WTC11 (cell line): Measurements from ENCODE around the gene PDZRN4. TPM values are rescaled to one million over a fixed set of nuclear protein-coding genes. Genes with fewer than 3 reads are reported as not detected.

Source experiments
- ATAC-seq: fragments of 200-7000 bp; cut with Tn5 transposase; 2 replicates; pipeline ENCODE4 v1.10.0; 2021; ENCODE audit warnings: mild to moderate bottlenecking, moderate library complexity
- CTCF ChIA-PET: fragments of 300-600 bp; sonication (Branson Sonifier 250); formaldehyde crosslinking; loops from one replicate; lab custom pipeline; 2021; ENCODE audit warnings: antibody characterized with exemption; lab: Charles Lee
- POLR2A ChIA-PET: fragments of 350-600 bp; sonication (Branson Sonifier 250); formaldehyde crosslinking; loops from one replicate; lab custom pipeline; 2021; ENCODE audit warnings: antibody characterized with exemption; lab: Charles Lee
- DNase-seq: peaks from one replicate; pipeline ENCODE4 v3.0.0; 2021; ENCODE audit warnings: low spot score
- H3K27ac Mint-ChIP-seq: 2 replicates; pipeline ENCODE4 v1.8.0; 2021; ENCODE audit warnings: mixed read lengths
- H3K27me3 Mint-ChIP-seq: 2 replicates; pipeline ENCODE4 v1.8.0; 2021; ENCODE audit warnings: low read depth, mild to moderate bottlenecking, moderate library complexity, mixed read lengths
- H3K36me3 Mint-ChIP-seq: 2 replicates; pipeline ENCODE4 v1.8.0; 2021; ENCODE audit warnings: mixed read lengths
- H3K4me1 Mint-ChIP-seq: 2 replicates; pipeline ENCODE4 v1.8.0; 2022; ENCODE audit warnings: mixed read lengths
- H3K4me3 Mint-ChIP-seq: 2 replicates; pipeline ENCODE4 v1.8.0; 2021; ENCODE audit warnings: mild to moderate bottlenecking, moderate library complexity, mixed read lengths
- H3K9me3 Mint-ChIP-seq: 2 replicates; pipeline ENCODE4 v1.8.0; 2021; ENCODE audit warnings: mixed read lengths
- FOXP1 ChIP-seq: sonication (generic); formaldehyde crosslinking; IDR thresholded peaks from 2 replicates; pipeline ENCODE4 v1.8.0; 2022; ENCODE audit warnings: missing genetic modification reagents, mild to moderate bottlenecking, moderate library complexity, borderline replicate concordance
- GRHL2 ChIP-seq: fragments of 250-450 bp; sonication (Bioruptor Pico); IDR thresholded peaks from 2 replicates; pipeline ENCODE4 v1.8.0; 2022; ENCODE audit warnings: mild to moderate bottlenecking, moderate library complexity; ENCODE audit not compliant: insufficient replicate concordance, severe bottlenecking
- HMGA2 ChIP-seq: fragments of 250-450 bp; sonication (Bioruptor Pico); IDR thresholded peaks from 2 replicates; pipeline ENCODE4 v1.4.0; 2021; ENCODE audit warnings: mild to moderate bottlenecking, moderate library complexity
- PRRX2 ChIP-seq: fragments of 250-450 bp; sonication (Bioruptor Pico); IDR thresholded peaks from 2 replicates; pipeline ENCODE4 v1.8.0; 2021; ENCODE audit warnings: mild to moderate bottlenecking
- RORB ChIP-seq: fragments of 250-450 bp; sonication (Bioruptor Pico); IDR thresholded peaks from 2 replicates; pipeline ENCODE4 v1.9.0; 2021; ENCODE audit warnings: mild to moderate bottlenecking
- SMAD4 ChIP-seq: sonication (generic); formaldehyde crosslinking; IDR thresholded peaks from 2 replicates; pipeline ENCODE4 v1.8.0; 2022; ENCODE audit warnings: mild to moderate bottlenecking, missing genetic modification reagents
- TCF7 ChIP-seq: sonication (generic); formaldehyde crosslinking; IDR thresholded peaks from 2 replicates; pipeline ENCODE4 v1.8.0; 2022; ENCODE audit warnings: mild to moderate bottlenecking, low read depth, missing genetic modification reagents, moderate library complexity
- total RNA-seq: library from RNA; stranded (reverse); gene quantifications from 3 replicates; pipeline ENCODE4 v1.2.3, GENCODE V29; 2021
- TF ChIP-seq, protein P1 (sequence below): sonication (generic); formaldehyde crosslinking; conservative IDR thresholded peaks from 2 replicates; pipeline ENCODE4 v1.8.1; 2022; ENCODE audit warnings: mild to moderate bottlenecking, missing genetic modification reagents
- TF ChIP-seq, protein P2 (sequence below): sonication (generic); formaldehyde crosslinking; IDR thresholded peaks from 2 replicates; pipeline ENCODE4 v1.8.0; 2022; ENCODE audit warnings: mild to moderate bottlenecking, missing genetic modification reagents
- TF ChIP-seq, protein P3 (sequence below): sonication (generic); formaldehyde crosslinking; IDR thresholded peaks from 2 replicates; pipeline ENCODE4 v1.8.1; 2022; ENCODE audit warnings: mild to moderate bottlenecking, moderate library complexity, missing genetic modification reagents
- TF ChIP-seq, protein P4 (sequence below): fragments of 250-450 bp; sonication (Bioruptor Pico); IDR thresholded peaks from 2 replicates; pipeline ENCODE4 v2.1.2; 2022; ENCODE audit warnings: mild to moderate bottlenecking, moderate library complexity
- TF ChIP-seq, protein P5 (sequence below): fragments of 250-450 bp; sonication (Bioruptor Pico); IDR thresholded peaks from 2 replicates; pipeline ENCODE4 v1.9.0; 2021; ENCODE audit warnings: mild to moderate bottlenecking, borderline replicate concordance
- TF ChIP-seq, protein P6 (sequence below): sonication (generic); formaldehyde crosslinking; IDR thresholded peaks from 2 replicates; pipeline ENCODE4 v1.8.0; 2022; ENCODE audit warnings: mild to moderate bottlenecking, missing genetic modification reagents
- TF ChIP-seq, protein P7 (sequence below): sonication (generic); formaldehyde crosslinking; IDR thresholded peaks from 2 replicates; pipeline ENCODE4 v1.8.0; 2022; ENCODE audit warnings: mild to moderate bottlenecking, missing genetic modification reagents
- TF ChIP-seq, protein P8 (sequence below): fragments of 250-450 bp; sonication (Bioruptor Pico); conservative IDR thresholded peaks from 2 replicates; pipeline ENCODE4 v1.9.0; 2021; ENCODE audit warnings: mild to moderate bottlenecking
- TF ChIP-seq, protein P9 (sequence below): sonication (generic); formaldehyde crosslinking; IDR thresholded peaks from 2 replicates; pipeline ENCODE4 v1.8.1; 2022; ENCODE audit warnings: mild to moderate bottlenecking, missing genetic modification reagents, moderate library complexity, borderline replicate concordance

PDZRN4 gene
- total RNA-seq, 1 experiment from 2014 or later: 0.09 TPM

DNA sequence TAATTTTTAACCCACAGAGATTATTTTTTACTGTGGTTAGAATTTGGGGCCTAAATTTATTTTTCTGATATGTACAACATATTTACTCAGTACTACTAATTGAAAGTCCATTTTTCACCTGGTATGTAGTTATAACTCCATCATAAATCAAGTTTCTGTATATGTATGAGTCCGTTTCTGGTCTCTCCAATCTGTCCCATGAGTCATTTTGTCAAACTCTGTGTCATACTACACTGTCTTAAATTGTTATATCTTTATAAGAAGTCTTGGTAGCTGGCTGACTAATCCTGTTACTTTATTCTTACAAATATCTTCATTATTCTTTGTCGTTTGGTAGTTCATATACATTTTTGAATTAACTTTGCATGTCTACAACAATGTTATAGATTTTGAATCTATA is 344.0 kb downstream of the PDZRN4 start:
- H3K27me3 Mint-ChIP-seq: no peaks in the 10 kb centered on the region
- H3K4me1 Mint-ChIP-seq: peaks cover 24% of the 10 kb centered on the region
- POLR2A ChIA-PET: no interaction called here
- H3K36me3 Mint-ChIP-seq: no peaks in the 10 kb centered on the region
- H3K4me3 Mint-ChIP-seq: no peak overlapping the region
- ATAC-seq: no peak
- TF ChIP-seq, protein P1, sequence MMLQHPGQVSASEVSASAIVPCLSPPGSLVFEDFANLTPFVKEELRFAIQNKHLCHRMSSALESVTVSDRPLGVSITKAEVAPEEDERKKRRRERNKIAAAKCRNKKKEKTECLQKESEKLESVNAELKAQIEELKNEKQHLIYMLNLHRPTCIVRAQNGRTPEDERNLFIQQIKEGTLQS (CRISPR knock-in tag): no peak
- no peak for TF ChIP-seq RORB
- no peak for TF ChIP-seq FOXP1 (CRISPR knock-in tag)
- no peak for TF ChIP-seq PRRX2 (CRISPR knock-in tag)
- TF ChIP-seq, protein P2, sequence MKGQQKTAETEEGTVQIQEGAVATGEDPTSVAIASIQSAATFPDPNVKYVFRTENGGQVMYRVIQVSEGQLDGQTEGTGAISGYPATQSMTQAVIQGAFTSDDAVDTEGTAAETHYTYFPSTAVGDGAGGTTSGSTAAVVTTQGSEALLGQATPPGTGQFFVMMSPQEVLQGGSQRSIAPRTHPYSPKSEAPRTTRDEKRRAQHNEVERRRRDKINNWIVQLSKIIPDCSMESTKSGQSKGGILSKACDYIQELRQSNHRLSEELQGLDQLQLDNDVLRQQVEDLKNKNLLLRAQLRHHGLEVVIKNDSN (CRISPR knock-in tag): no peak
- no peak for TF ChIP-seq HMGA2 (CRISPR knock-in tag)
- TF ChIP-seq, protein P3, sequence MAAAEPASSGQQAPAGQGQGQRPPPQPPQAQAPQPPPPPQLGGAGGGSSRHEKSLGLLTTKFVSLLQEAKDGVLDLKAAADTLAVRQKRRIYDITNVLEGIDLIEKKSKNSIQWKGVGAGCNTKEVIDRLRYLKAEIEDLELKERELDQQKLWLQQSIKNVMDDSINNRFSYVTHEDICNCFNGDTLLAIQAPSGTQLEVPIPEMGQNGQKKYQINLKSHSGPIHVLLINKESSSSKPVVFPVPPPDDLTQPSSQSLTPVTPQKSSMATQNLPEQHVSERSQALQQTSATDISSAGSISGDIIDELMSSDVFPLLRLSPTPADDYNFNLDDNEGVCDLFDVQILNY (CRISPR knock-in tag): no peak
- TF ChIP-seq, protein P4, sequence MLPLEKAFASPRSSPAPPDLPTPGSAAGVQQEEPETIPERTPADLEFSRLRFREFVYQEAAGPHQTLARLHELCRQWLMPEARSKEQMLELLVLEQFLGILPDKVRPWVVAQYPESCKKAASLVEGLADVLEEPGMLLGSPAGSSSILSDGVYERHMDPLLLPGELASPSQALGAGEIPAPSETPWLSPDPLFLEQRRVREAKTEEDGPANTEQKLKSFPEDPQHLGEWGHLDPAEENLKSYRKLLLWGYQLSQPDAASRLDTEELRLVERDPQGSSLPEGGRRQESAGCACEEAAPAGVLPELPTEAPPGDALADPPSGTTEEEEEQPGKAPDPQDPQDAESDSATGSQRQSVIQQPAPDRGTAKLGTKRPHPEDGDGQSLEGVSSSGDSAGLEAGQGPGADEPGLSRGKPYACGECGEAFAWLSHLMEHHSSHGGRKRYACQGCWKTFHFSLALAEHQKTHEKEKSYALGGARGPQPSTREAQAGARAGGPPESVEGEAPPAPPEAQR (CRISPR knock-in tag): no peak
- no peak for TF ChIP-seq SMAD4 (CRISPR knock-in tag)
- TF ChIP-seq, protein P5, sequence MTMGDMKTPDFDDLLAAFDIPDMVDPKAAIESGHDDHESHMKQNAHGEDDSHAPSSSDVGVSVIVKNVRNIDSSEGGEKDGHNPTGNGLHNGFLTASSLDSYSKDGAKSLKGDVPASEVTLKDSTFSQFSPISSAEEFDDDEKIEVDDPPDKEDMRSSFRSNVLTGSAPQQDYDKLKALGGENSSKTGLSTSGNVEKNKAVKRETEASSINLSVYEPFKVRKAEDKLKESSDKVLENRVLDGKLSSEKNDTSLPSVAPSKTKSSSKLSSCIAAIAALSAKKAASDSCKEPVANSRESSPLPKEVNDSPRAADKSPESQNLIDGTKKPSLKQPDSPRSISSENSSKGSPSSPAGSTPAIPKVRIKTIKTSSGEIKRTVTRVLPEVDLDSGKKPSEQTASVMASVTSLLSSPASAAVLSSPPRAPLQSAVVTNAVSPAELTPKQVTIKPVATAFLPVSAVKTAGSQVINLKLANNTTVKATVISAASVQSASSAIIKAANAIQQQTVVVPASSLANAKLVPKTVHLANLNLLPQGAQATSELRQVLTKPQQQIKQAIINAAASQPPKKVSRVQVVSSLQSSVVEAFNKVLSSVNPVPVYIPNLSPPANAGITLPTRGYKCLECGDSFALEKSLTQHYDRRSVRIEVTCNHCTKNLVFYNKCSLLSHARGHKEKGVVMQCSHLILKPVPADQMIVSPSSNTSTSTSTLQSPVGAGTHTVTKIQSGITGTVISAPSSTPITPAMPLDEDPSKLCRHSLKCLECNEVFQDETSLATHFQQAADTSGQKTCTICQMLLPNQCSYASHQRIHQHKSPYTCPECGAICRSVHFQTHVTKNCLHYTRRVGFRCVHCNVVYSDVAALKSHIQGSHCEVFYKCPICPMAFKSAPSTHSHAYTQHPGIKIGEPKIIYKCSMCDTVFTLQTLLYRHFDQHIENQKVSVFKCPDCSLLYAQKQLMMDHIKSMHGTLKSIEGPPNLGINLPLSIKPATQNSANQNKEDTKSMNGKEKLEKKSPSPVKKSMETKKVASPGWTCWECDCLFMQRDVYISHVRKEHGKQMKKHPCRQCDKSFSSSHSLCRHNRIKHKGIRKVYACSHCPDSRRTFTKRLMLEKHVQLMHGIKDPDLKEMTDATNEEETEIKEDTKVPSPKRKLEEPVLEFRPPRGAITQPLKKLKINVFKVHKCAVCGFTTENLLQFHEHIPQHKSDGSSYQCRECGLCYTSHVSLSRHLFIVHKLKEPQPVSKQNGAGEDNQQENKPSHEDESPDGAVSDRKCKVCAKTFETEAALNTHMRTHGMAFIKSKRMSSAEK (CRISPR knock-in tag): no peak
- no peak for TF ChIP-seq TCF7
- TF ChIP-seq, protein P6, sequence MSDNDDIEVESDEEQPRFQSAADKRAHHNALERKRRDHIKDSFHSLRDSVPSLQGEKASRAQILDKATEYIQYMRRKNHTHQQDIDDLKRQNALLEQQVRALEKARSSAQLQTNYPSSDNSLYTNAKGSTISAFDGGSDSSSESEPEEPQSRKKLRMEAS (CRISPR knock-in tag): no peak
- TF ChIP-seq, protein P7, sequence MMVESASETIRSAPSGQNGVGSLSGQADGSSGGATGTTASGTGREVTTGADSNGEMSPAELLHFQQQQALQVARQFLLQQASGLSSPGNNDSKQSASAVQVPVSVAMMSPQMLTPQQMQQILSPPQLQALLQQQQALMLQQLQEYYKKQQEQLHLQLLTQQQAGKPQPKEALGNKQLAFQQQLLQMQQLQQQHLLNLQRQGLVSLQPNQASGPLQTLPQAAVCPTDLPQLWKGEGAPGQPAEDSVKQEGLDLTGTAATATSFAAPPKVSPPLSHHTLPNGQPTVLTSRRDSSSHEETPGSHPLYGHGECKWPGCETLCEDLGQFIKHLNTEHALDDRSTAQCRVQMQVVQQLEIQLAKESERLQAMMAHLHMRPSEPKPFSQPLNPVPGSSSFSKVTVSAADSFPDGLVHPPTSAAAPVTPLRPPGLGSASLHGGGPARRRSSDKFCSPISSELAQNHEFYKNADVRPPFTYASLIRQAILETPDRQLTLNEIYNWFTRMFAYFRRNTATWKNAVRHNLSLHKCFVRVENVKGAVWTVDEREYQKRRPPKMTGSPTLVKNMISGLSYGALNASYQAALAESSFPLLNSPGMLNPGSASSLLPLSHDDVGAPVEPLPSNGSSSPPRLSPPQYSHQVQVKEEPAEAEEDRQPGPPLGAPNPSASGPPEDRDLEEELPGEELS (CRISPR knock-in tag): no peak
- no peak for TF ChIP-seq GRHL2
- TF ChIP-seq, protein P8, sequence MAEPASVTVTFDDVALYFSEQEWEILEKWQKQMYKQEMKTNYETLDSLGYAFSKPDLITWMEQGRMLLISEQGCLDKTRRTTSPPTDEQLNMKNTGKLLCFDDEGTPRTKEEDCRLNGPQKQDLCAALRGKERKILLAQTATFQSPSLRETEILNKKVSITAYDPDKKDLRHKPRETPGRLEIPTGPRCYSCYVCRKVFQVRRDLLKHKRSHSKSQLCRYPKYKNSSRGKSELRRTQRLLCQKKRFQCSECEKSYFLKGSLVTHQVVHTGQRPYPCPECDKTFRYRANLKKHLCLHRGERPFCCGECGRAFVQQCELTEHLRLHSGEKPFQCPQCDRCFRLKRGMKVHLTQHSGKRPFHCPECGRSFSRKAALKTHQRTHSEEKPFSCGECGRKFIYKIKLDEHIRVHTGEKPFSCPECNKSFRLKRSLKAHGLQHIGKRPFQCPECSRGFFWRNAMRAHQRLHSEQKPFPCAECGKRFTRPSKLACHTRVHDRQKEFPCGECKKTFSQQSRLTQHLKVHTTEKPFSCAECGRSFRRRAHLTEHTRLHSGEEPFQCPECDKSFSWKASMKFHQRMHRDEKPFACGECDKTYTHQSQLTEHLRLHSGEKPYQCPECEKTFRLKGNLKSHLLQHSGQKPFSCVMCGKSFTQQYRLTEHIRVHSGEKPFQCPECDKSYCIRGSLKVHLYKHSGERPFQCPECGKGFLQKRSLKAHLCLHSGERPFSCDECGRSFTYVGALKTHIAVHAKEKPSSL (CRISPR knock-in tag): no peak
- TF ChIP-seq, protein P9, sequence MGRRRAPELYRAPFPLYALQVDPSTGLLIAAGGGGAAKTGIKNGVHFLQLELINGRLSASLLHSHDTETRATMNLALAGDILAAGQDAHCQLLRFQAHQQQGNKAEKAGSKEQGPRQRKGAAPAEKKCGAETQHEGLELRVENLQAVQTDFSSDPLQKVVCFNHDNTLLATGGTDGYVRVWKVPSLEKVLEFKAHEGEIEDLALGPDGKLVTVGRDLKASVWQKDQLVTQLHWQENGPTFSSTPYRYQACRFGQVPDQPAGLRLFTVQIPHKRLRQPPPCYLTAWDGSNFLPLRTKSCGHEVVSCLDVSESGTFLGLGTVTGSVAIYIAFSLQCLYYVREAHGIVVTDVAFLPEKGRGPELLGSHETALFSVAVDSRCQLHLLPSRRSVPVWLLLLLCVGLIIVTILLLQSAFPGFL: no peak
- DNase-seq: no peak
- CTCF ChIA-PET: no interaction called here
- H3K27ac Mint-ChIP-seq: no peak overlapping the region
- H3K9me3 Mint-ChIP-seq: no peaks in the 10 kb centered on the region
